ENCODE measurements around the gene PCP4L1. TPM values are rescaled to one million over a fixed set of nuclear protein-coding genes. Genes with fewer than 3 reads are reported as not detected.
"Not testable (repeated sequence)": the region's sequence is repeated elsewhere in the genome, so short reads cannot be mapped to it uniquely, and the experiment has no call there.

PCP4L1 gene
- total RNA-seq, 1 experiment from 2014 or later, result 0.83 TPM

DNA sequence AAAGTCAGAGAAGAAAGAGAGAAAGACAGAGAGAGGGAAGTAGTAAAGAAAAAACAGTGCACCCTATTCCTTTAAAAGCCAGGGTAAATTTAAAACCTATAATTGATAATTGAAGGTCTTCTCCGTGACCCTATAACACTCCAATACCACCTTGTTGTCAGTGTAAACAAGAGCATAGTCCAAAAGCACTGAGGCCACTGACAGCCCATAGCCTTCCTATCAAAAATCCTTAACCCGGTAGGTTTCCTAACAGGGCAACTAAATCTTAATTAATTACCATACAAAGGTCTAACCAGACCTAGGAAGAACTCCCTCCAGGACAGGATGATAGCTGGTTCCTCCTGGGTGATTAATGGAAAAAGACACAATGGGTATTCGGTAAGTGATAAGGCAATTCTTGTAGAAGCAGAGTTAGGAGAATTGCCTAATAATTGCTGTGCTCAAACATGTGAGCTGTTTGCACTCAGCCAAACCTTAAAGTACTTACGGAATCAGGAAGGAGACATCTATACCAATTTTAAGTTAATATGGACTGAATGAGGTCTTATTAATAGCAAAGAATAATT lies 2.5 kb upstream of the PCP4L1 start:
- not testable (repeated sequence) for H3K9me3 ChIP-seq (ENCODE audit: control insufficient read depth, low read depth, low read length); H3K9ac ChIP-seq (ENCODE audit: extremely low read depth, insufficient read length, low read length); H3K4me1 ChIP-seq (ENCODE audit: insufficient read depth, low read length); H3K56ac ChIP-seq (ENCODE audit: insufficient read length, low read depth, low read length); H2BK20ac ChIP-seq (ENCODE audit: low read depth, low read length, poor library complexity, severe bottlenecking); H3K27ac Mint-ChIP-seq; H4K8ac ChIP-seq (replicated peaks; ENCODE audit: insufficient read length, low read depth, low read length); H2BK5ac ChIP-seq (ENCODE audit: insufficient read length, low read length); H2BK12ac ChIP-seq (ENCODE audit: insufficient read length, low read depth, low read length); H2BK120ac ChIP-seq (ENCODE audit: low read depth, low read length, poor library complexity, severe bottlenecking); H3K14ac ChIP-seq (ENCODE audit: insufficient read depth, low read length); H4K5ac ChIP-seq (ENCODE audit: insufficient read length, low read depth, low read length); H3K79me2 ChIP-seq (ENCODE audit: insufficient read depth, low read length); H3T11ph ChIP-seq (ENCODE audit: low read length); H2AK5ac ChIP-seq (ENCODE audit: insufficient read length, low read length); H3K79me1 ChIP-seq (ENCODE audit: insufficient read depth, low read depth, low read length, poor library complexity, severe bottlenecking); H2BK15ac ChIP-seq (ENCODE audit: low read depth, low read length); H3K4me2 ChIP-seq (ENCODE audit: insufficient read depth, insufficient read length, low read length); H3K23ac ChIP-seq (ENCODE audit: insufficient read length, low read depth, low read length); H2AFZ ChIP-seq (ENCODE audit: low read length); DNase-seq; H3K4me3 Mint-ChIP-seq; H4K91ac ChIP-seq (ENCODE audit: insufficient read length, low read depth, low read length); H4K20me1 ChIP-seq (ENCODE audit: control insufficient read depth, insufficient read depth, insufficient read length); H3K27ac ChIP-seq (ENCODE audit: insufficient read length, low read depth, low read length); H3K4ac ChIP-seq (ENCODE audit: low read depth, low read length); H3K18ac ChIP-seq (ENCODE audit: insufficient read length, low read depth, low read length)
- peaks cover 11% of the 10 kb centered on the region for H3K23me2 ChIP-seq (ENCODE audit: insufficient read length, low read depth, low read length, poor library complexity, severe bottlenecking)
- WGBS (ENCODE audit: extremely low coverage, insufficient read length, low lambda C conversion rate), result no CpG with 5 or more reads among the region's 4 CpGs
- H3K27me3 ChIP-seq (ENCODE audit: insufficient read depth, low read length), result peaks cover 12% of the 10 kb centered on the region; the same call in 1 of the 2 replicates
- H3K36me3 Mint-ChIP-seq (ENCODE audit: insufficient read depth in 1 of 3, low read depth in 3 of 3), result peaks cover 13 to 20% (median 14%) of the 10 kb centered on the region in 3 experiments
- H3K27me3 Mint-ChIP-seq (ENCODE audit: low read depth), result peaks cover 64% of the 10 kb centered on the region
- H3K9me3 Mint-ChIP-seq, result peaks cover 27 to 28% of the 10 kb centered on the region in 2 experiments
- H3K4me1 Mint-ChIP-seq, result peaks cover 13 to 23% of the 10 kb centered on the region in 2 experiments

DNA sequence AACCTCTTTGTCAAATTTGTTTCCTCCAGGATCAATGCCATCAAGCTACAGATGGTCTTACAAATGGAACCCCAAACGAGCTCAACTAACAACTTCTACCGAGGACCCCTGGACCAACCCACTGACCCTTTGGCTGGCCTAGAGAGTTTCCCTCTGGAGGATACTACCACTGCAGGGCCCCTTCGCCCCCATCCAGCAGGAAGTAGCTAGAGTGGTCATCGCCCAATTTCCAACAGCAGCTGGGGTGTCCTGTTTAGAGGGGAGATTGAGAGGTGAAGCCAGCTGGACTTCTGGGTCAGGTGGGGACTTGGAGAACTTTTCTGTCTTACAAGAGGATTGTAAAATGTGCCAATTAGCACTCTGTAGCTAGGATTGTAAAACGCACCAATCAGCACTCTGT lies 1.4 kb upstream of the PCP4L1 start:
- H3K4me3 Mint-ChIP-seq; H4K5ac ChIP-seq (ENCODE audit: insufficient read length, low read depth, low read length); H3K4ac ChIP-seq (ENCODE audit: low read depth, low read length); H3K9ac ChIP-seq (ENCODE audit: extremely low read depth, insufficient read length, low read length); H3T11ph ChIP-seq (ENCODE audit: low read length); H2BK12ac ChIP-seq (ENCODE audit: insufficient read length, low read depth, low read length); H3K4me2 ChIP-seq (ENCODE audit: insufficient read depth, insufficient read length, low read length); H2BK15ac ChIP-seq (ENCODE audit: low read depth, low read length); DNase-seq; H4K8ac ChIP-seq (replicated peaks; ENCODE audit: insufficient read length, low read depth, low read length); H2BK120ac ChIP-seq (ENCODE audit: low read depth, low read length, poor library complexity, severe bottlenecking); H4K20me1 ChIP-seq (ENCODE audit: control insufficient read depth, insufficient read depth, insufficient read length); H3K79me2 ChIP-seq (ENCODE audit: insufficient read depth, low read length); H3K27ac ChIP-seq (ENCODE audit: insufficient read length, low read depth, low read length); H3K4me1 ChIP-seq (ENCODE audit: insufficient read depth, low read length); H3K9me3 ChIP-seq (ENCODE audit: control insufficient read depth, low read depth, low read length); H3K23ac ChIP-seq (ENCODE audit: insufficient read length, low read depth, low read length); H3K14ac ChIP-seq (ENCODE audit: insufficient read depth, low read length); H2BK5ac ChIP-seq (ENCODE audit: insufficient read length, low read length); H4K91ac ChIP-seq (ENCODE audit: insufficient read length, low read depth, low read length); H3K27ac Mint-ChIP-seq; H2AFZ ChIP-seq (ENCODE audit: low read length); H2BK20ac ChIP-seq (ENCODE audit: low read depth, low read length, poor library complexity, severe bottlenecking); H3K56ac ChIP-seq (ENCODE audit: insufficient read length, low read depth, low read length); H3K79me1 ChIP-seq (ENCODE audit: insufficient read depth, low read depth, low read length, poor library complexity, severe bottlenecking); H3K18ac ChIP-seq (ENCODE audit: insufficient read length, low read depth, low read length); H2AK5ac ChIP-seq (ENCODE audit: insufficient read length, low read length): not testable (repeated sequence)
- Mint-ChIP-seq H3K36me3 (ENCODE audit: insufficient read depth in 1 of 3, low read depth in 3 of 3) (peaks cover 13 to 20% (median 14%) of the 10 kb centered on the region in 3 experiments), H3K4me1 (peaks cover 17 to 27% of the 10 kb centered on the region in 2 experiments), H3K27me3 (ENCODE audit: low read depth) (peaks cover 74% of the 10 kb centered on the region), H3K9me3 (peaks cover 27 to 28% of the 10 kb centered on the region in 2 experiments)
- WGBS (ENCODE audit: extremely low coverage, insufficient read length, low lambda C conversion rate), result no CpG with 5 or more reads among the region's 5 CpGs
- H3K23me2 ChIP-seq (ENCODE audit: insufficient read length, low read depth, low read length, poor library complexity, severe bottlenecking), result peaks cover 11% of the 10 kb centered on the region
- peaks cover 12% of the 10 kb centered on the region; the same call in 1 of the 2 replicates for H3K27me3 ChIP-seq (ENCODE audit: insufficient read depth, low read length)
